ENCODE measurements around the gene GALNT18.

GALNT18 gene

DNA sequence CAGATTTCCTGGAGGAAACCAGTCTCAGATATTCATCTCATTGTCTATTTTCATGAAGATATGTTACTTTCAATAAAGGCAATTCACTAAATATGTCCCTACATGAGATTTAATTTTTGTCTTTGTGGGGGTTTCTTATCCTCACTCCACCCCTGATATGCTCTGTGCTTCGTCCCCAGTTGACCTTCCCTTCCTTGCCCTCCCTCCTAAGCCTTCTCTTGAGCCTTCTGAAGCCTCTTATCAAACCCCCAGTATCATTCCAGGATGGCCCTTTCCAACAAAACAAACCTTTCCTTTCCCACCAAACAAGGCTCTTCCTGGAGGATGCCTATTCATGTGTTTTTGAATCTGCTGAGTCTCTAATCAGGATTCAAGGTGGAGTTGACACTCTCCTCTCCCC is 313.6 kb downstream of the GALNT18 start:
- H3K4me3 ChIP-seq (ENCODE audit: low read length), result no peak overlapping the region
- DNase-seq (ENCODE audit: low read depth), result no peak
- TF ChIP-seq, protein P1, sequence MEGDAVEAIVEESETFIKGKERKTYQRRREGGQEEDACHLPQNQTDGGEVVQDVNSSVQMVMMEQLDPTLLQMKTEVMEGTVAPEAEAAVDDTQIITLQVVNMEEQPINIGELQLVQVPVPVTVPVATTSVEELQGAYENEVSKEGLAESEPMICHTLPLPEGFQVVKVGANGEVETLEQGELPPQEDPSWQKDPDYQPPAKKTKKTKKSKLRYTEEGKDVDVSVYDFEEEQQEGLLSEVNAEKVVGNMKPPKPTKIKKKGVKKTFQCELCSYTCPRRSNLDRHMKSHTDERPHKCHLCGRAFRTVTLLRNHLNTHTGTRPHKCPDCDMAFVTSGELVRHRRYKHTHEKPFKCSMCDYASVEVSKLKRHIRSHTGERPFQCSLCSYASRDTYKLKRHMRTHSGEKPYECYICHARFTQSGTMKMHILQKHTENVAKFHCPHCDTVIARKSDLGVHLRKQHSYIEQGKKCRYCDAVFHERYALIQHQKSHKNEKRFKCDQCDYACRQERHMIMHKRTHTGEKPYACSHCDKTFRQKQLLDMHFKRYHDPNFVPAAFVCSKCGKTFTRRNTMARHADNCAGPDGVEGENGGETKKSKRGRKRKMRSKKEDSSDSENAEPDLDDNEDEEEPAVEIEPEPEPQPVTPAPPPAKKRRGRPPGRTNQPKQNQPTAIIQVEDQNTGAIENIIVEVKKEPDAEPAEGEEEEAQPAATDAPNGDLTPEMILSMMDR (IDR thresholded peaks at IDR 0.05; ENCODE audit: insufficient read depth, low read depth, low read length, missing control alignments), result no peak

DNA sequence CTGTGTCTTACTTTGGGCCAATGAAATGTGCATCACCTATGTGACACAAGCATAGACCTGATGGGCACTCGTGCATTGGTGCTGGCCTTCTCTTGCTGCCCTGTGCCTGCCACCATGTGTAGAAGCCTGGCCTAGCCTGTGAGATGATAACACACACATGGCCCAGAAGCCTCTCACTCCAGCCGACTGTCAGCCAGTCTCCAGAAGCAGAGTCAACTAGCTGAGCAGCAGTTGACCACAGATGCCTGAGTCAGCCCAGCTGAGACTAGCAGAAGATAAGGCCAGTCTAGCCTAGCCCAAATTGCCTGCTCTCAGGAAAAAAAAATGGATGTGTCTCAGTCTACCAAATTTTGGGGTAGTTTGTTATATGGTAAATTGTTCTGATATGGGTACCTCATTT is 314.9 kb downstream of the GALNT18 start:
- H3K4me3 ChIP-seq (ENCODE audit: low read length), result no peak overlapping the region
- no peak for DNase-seq (ENCODE audit: low read depth)
- TF ChIP-seq, protein P1 (IDR thresholded peaks at IDR 0.05; ENCODE audit: insufficient read depth, low read depth, low read length, missing control alignments), result no peak

DNA sequence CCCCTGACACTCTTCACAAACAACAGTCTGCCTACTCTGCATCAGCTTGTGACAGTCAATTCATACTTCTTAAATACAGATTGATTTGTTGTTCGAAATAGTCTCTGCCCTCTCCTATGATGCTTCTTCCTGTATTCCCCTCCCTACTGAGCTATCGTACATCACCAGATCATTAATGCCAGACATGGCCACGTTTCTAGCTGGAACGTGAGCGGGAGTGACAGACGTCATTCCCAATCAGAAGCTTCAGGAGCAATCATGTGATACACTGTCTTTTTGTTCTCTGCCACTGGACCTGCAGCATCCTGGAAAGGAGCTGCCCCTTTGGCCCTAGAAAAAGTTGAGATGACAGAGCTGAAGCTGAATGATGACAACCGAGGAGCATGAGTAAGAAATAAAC is 317.3 kb downstream of the GALNT18 start:
- DNase-seq (ENCODE audit: low read depth), result no peak
- TF ChIP-seq, protein P1 (IDR thresholded peaks at IDR 0.05; ENCODE audit: insufficient read depth, low read depth, low read length, missing control alignments), result no peak
- H3K4me3 ChIP-seq (ENCODE audit: low read length), result no peak overlapping the region

DNA sequence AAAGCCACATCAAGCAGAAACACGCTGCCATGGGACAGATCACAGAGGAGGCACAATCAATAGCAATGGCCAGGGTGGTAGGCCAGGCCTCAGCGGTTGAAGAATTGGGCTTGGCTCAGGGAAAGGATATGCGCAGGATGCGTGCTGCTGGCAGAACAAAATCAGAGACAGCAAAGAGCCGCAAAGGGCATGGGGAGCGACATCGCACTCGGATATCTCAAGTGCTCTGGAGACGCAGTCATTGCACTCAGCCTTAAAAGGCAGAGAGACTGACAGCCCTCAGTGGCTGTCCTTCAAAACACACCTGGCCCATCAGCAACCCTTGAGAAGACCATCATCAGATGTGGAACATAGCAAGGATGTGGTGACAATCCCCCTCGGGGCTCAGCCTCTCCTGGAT is 319.2 kb downstream of the GALNT18 start:
- TF ChIP-seq, protein P1 (IDR thresholded peaks at IDR 0.05; ENCODE audit: insufficient read depth, low read depth, low read length, missing control alignments), result no peak
- no peak overlapping the region for H3K4me3 ChIP-seq (ENCODE audit: low read length)
- no peak for DNase-seq (ENCODE audit: low read depth)

DNA sequence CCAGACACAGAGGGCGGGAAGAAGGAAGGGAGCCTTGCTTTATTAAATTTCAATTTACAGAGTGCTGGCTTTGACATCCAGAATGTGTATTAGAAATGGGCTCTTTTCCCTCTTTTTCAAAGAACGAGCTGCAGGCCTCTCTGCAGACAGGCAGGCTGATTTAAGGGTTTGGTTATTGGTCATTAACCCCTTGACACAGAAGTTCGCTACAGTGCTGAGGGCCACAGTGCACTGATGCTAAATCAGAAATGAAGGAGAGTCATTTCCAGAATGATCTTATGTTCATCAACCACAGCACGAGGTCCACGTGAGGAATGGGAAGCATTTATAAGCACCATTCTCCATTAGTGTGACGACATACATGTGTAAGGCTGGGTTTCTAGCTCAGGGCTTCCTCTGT is 320.6 kb downstream of the GALNT18 start:
- no peak overlapping the region for H3K4me3 ChIP-seq (ENCODE audit: low read length)
- no peak for DNase-seq (ENCODE audit: low read depth)
- TF ChIP-seq, protein P1 (IDR thresholded peaks at IDR 0.05; ENCODE audit: insufficient read depth, low read depth, low read length, missing control alignments), result no peak

DNA sequence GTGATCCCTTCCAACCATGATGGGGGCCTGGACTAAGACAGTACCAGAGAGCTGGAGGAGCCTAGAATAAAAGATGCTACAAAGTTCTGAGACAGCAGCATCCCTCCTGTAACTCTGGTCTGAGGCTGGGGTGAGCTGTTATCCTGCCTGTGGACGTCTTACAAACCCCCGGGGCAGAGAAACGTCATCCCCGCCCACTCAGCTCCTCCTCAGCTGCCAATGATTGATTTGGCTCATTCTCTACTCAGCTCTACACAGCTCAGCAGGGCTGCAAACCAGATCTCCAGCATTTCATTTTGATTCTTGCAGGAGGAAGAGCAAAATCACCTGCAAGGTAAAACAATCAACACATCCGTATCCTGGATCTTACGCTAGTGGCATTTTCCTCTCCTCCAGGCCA is 324.2 kb downstream of the GALNT18 start:
- peak; percentile 67 for DNase-seq (ENCODE audit: low read depth)
- no peak overlapping the region for H3K4me3 ChIP-seq (ENCODE audit: low read length)
- TF ChIP-seq, protein P1 (IDR thresholded peaks at IDR 0.05; ENCODE audit: insufficient read depth, low read depth, low read length, missing control alignments), result no peak

DNA sequence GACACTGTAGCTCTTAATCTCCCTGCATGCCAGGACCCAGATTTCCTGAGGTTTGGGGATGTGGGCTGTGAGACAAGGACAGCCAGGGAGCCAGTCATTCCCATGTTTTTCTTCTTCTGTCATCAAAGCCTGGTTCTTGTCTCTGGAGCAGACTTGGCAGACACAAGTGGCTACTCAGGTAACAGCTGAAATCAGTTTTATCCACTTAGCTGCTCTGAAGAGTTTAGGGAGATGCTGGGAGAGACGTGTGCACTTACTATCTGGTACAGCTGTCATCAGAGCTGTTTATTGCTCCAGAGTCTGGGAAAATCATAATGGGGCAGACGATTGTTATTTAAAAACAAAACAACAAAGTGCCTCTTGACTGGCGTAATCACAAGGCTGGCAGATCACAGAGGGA is 325.4 kb downstream of the GALNT18 start:
- TF ChIP-seq, protein P1 (IDR thresholded peaks at IDR 0.05; ENCODE audit: insufficient read depth, low read depth, low read length, missing control alignments), result no peak
- H3K4me3 ChIP-seq (ENCODE audit: low read length), result no peak overlapping the region
- no peak for DNase-seq (ENCODE audit: low read depth)

Measured in epithelial cell of esophagus (primary cell).